ENCODE results near the gene RELT.

DNA sequence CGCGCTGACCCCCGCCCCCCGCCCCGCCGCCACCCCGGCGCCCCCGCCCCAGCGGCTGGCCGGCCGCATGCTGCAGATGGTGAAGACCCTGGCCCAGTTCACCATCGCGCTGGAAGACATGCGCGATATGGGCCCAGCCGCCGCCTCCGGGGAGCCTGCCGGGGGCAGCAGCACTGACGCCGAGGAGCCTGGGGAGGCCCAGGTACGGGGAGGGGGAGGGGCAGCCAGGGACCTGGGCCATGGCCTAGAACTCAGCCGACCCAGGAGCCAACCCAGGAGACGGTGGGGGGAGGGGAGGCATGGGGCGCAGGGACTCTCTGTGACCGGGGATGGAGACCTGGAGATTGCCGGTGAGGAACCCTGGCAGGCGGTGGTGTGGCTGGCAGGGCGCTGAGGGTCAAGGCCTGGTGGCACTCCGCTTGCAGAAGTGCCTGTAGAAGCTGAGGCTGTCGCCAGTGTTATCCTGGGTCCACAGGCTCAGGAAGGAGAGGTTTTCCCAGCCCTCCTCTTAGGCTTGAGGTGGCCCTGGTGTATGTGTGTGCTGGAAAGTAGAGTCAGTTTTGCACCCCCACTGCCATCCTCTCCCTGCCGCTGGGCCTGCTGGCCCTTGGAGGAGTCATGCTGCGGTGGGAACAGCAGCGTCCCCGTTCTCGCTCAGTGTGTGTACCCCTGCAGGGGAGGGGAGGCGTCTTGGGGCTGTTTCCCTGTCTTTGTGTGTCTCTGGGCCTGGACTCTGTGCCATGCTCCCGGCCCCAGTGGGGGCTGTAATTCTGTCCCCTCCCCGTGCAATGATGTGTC is 32.9 kb upstream of the RELT start:
- TF ChIP-seq POLR2A (conservative IDR thresholded peaks at IDR 0.05), result no peak
- TF ChIP-seq PCBP2 (IDR thresholded peaks at IDR 0.05; ENCODE audit: low read depth, low read length, poor library complexity, severe bottlenecking), result no peak
- TF ChIP-seq ZNF253 (CRISPR knock-in tag; conservative IDR thresholded peaks at IDR 0.05), result no peak
- no peak for TF ChIP-seq KDM5B (IDR thresholded peaks at IDR 0.05; ENCODE audit: insufficient replicate concordance, low read depth, low read length)
- TF ChIP-seq ZNF184 (CRISPR knock-in tag; IDR thresholded peaks at IDR 0.05), result no peak
- no peak for TF ChIP-seq IRF2 (CRISPR knock-in tag; IDR thresholded peaks at IDR 0.05)

Measured in K562 (cell line).